ENCODE results near the gene TDP1. TPM values are rescaled to one million over a fixed set of nuclear protein-coding genes. Genes with fewer than 3 reads are reported as not detected.

Gene TDP1
- total and polyA plus RNA-seq, 2 of the 13 experiments (the other 11 are each of a cell fraction or from before 2014, with no cell fraction given): 16.4 to 31.2 TPM

DNA sequence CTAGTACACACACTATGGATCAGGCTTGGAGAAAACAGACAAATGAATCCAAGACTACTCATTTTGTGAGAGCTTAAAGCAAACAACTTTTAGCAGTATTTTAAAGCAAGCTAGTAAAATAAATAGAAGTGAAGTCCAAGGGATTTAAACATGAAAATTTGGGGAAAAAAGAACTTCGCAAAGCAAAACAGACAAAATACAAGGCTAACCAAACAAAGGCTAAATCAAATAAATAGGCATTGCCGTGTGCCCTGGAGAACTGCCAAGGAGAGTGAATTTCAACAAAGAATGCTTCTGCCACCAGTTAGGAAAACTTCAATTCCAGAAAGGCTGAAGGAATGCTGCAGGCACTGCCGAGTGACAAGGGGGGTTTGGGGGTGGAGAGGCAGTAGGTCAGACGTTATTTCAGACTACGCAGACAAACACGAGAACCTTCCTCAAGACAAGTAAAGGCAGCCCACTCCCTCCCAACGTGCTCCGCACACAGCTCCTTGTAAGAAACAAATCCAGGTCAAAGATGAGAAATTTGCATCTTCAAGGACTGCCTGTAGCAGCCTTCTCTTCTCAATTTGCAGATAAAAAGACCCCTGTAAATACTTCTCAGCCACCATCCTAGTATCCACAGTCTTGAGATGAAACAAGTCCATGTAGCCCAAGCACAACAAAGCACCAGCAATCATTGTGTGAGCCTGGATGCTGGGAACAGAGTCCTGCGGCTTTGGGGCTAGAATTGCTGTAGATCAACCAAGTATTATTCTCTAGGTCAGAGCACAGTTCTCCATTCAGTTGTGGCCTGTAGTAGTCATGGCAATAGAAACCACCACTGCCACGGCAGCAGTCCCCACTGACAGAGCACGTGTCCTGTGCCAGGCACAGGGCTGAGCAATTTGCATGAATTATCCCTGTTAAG, 44.5 kb upstream of the TDP1 start (continued):
- TF ChIP-seq PBX3 (CRISPR knock-in tag; IDR thresholded peaks at IDR 0.05; ENCODE audit: borderline replicate concordance): no peak
- TF ChIP-seq KDM3A (CRISPR knock-in tag; IDR thresholded peaks at IDR 0.05; ENCODE audit: low read depth): no peak
- TF ChIP-seq PCBP1 (IDR thresholded peaks at IDR 0.05; ENCODE audit: borderline replicate concordance, low read depth, low read length): no peak
- TF ChIP-seq ATM (IDR thresholded peaks at IDR 0.05; ENCODE audit: borderline replicate concordance): no peak
- TF ChIP-seq ZNF430 (CRISPR knock-in tag; IDR thresholded peaks at IDR 0.05): no peak
- TF ChIP-seq, protein P1, sequence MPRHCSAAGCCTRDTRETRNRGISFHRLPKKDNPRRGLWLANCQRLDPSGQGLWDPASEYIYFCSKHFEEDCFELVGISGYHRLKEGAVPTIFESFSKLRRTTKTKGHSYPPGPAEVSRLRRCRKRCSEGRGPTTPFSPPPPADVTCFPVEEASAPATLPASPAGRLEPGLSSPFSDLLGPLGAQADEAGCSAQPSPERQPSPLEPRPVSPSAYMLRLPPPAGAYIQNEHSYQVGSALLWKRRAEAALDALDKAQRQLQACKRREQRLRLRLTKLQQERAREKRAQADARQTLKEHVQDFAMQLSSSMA (CRISPR knock-in tag; IDR thresholded peaks at IDR 0.05): no peak
- TF ChIP-seq UBTF (CRISPR knock-in tag; IDR thresholded peaks at IDR 0.05): no peak
- TF ChIP-seq GABPB1 (CRISPR knock-in tag; IDR thresholded peaks at IDR 0.05): peak; percentile 12; the same call in 1 of the 2 replicates
- TF ChIP-seq GFI1 (CRISPR knock-in tag; IDR thresholded peaks at IDR 0.05; ENCODE audit: borderline replicate concordance): peak; percentile 68; the same call in 1 of the 2 replicates
- no peak; the same call in 1 of the 2 replicates for TF ChIP-seq ZNF775 (CRISPR knock-in tag; IDR thresholded peaks at IDR 0.05; ENCODE audit: borderline replicate concordance)
- TF ChIP-seq JARID2 (CRISPR knock-in tag; IDR thresholded peaks at IDR 0.05; ENCODE audit: insufficient replicate concordance): no peak
- TF ChIP-seq CREB1 (IDR thresholded peaks at IDR 0.05): no peak
- no peak for TF ChIP-seq CREB1 (CRISPR knock-in tag; IDR thresholded peaks at IDR 0.05)
- TF ChIP-seq RFX5 (IDR thresholded peaks at IDR 0.05; ENCODE audit: low read depth, low read length): no peak
- TF ChIP-seq TIGD3 (CRISPR knock-in tag; IDR thresholded peaks at IDR 0.05; ENCODE audit: borderline replicate concordance): no peak
- TF ChIP-seq PHF5A (CRISPR knock-in tag; IDR thresholded peaks at IDR 0.05; ENCODE audit: low read depth, unreplicated experiment): no peak
- TF ChIP-seq, protein P2, sequence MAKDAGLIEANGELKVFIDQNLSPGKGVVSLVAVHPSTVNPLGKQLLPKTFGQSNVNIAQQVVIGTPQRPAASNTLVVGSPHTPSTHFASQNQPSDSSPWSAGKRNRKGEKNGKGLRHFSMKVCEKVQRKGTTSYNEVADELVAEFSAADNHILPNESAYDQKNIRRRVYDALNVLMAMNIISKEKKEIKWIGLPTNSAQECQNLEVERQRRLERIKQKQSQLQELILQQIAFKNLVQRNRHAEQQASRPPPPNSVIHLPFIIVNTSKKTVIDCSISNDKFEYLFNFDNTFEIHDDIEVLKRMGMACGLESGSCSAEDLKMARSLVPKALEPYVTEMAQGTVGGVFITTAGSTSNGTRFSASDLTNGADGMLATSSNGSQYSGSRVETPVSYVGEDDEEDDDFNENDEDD (CRISPR knock-in tag; IDR thresholded peaks at IDR 0.05; ENCODE audit: borderline replicate concordance): no peak
- TF ChIP-seq ZBTB39 (CRISPR knock-in tag; IDR thresholded peaks at IDR 0.05): no peak

All from HepG2 (cell line).